Esophagus squamous epithelium (tissue), 4 donors: ENCODE measurements around the gene MUC5AC.

Source experiments
- CTCF ChIP-seq, 6 experiments: fragments of 450-650 bp in 4 of 6; fragments of 200-600 bp in 2 of 6; sonication (generic) in 2 of 6; IDR thresholded peaks; one replicate each; pipeline ENCODE4 v1.5.1; 2016 to 2019; ENCODE audit warnings: antibody characterized with exemption in 6 of 6, mild to moderate bottlenecking in 4 of 6, moderate library complexity in 4 of 6
- POLR2A ChIP-seq, 4 donors: fragments of 450-650 bp; IDR thresholded peaks; one replicate each; pipeline ENCODE4 v1.6.1; 2017; ENCODE audit warnings: antibody characterized with exemption in 4 of 4, mild to moderate bottlenecking in 4 of 4, moderate library complexity in 3 of 4

- TF ChIP-seq CTCF (IDR thresholded peaks at IDR 0.05) (no peak), POLR2A (IDR thresholded peaks at IDR 0.05) (no peak)
These were observed 1.0 kb upstream of the MUC5AC start for GRCh38 chr11:1156506-1157340.
